Common myeloid progenitor, CD34-positive (primary cell): Measurements from ENCODE around the gene CD24.
A peak's percentile ranks its signal among the peaks of the same experiment; 100 is the strongest.
"Not testable (repeated sequence)": the region's sequence is repeated elsewhere in the genome, so short reads cannot be mapped to it uniquely, and the experiment has no call there.

ENCODE experiments used
- CTCF ChIA-PET: fragments of 350-600 bp; sonication (Branson Sonifier 250); formaldehyde crosslinking; loops from one replicate; lab custom pipeline; 2021; ENCODE audit warnings: antibody characterized with exemption; lab: Charles Lee
- POLR2A ChIA-PET: fragments of 350-600 bp; sonication (Branson Sonifier 250); formaldehyde crosslinking; loops from one replicate; lab custom pipeline; 2021; ENCODE audit warnings: antibody characterized with exemption; lab: Charles Lee
- DNase-seq, 3 donors: peaks; one replicate each; pipeline versions ENCODE4 v3.0.0 to v3.0.0-alpha.2; 2013
- H3K27ac ChIP-seq, 2 experiments: 1 replicate in 1 of 2; 2 replicates in 1 of 2; pipeline ENCODE4 v1.7.0; 2013; ENCODE audit warnings: inconsistent platforms in 2 of 2, low read length in 2 of 2, mild to moderate bottlenecking in 2 of 2, low read depth in 1 of 2, moderate library complexity in 1 of 2; ENCODE audit not compliant: severe bottlenecking in 2 of 2, insufficient read depth in 1 of 2, poor library complexity in 1 of 2
- H3K27me3 ChIP-seq, 5 experiments: replicated peaks in 2 of 5; 1 replicate in 3 of 5; 2 replicates in 2 of 5; pipeline versions ENCODE4 v1.6.1 to v1.7.0; 2013; ENCODE audit warnings: low read length in 4 of 5, mild to moderate bottlenecking in 2 of 5, moderate library complexity in 2 of 5, inconsistent platforms in 1 of 5; ENCODE audit not compliant: insufficient read depth in 5 of 5, control insufficient read depth in 4 of 5
- H3K36me3 ChIP-seq, 4 experiments: 1 replicate in 2 of 4; 2 replicates in 2 of 4; pipeline versions ENCODE4 v1.6.1 to v1.7.0; 2013; ENCODE audit warnings: low read length in 3 of 4, control low read depth in 1 of 4, mild to moderate bottlenecking in 1 of 4; ENCODE audit not compliant: control insufficient read depth in 4 of 4, insufficient read depth in 4 of 4
- H3K4me1 ChIP-seq, 4 experiments: 1 replicate in 3 of 4; 2 replicates in 1 of 4; pipeline versions ENCODE4 v1.6.1 to v1.7.1; 2013; ENCODE audit warnings: low read length in 3 of 4, mild to moderate bottlenecking in 3 of 4, control low read depth in 1 of 4, inconsistent platforms in 1 of 4, moderate library complexity in 1 of 4; ENCODE audit not compliant: control insufficient read depth in 4 of 4, insufficient read depth in 4 of 4; ENCODE audit errors: control extremely low read depth in 1 of 4
- H3K4me3 ChIP-seq, 7 experiments: 1 replicate in 4 of 7; 2 replicates in 3 of 7; pipeline versions ENCODE4 v1.5.1 to v1.7.0; 2013; ENCODE audit warnings: mild to moderate bottlenecking in 7 of 7, low read length in 6 of 7, moderate library complexity in 6 of 7, inconsistent platforms in 2 of 7, low read depth in 2 of 7, control low read depth in 1 of 7; ENCODE audit not compliant: insufficient read depth in 4 of 7, control insufficient read depth in 1 of 7; ENCODE audit errors: extremely low read depth in 1 of 7
- H3K9me3 ChIP-seq, 5 experiments: 1 replicate in 4 of 5; 2 replicates in 1 of 5; pipeline versions ENCODE4 v1.6.1 to v1.7.1; 2013; ENCODE audit warnings: low read length in 4 of 5, mild to moderate bottlenecking in 2 of 5, inconsistent platforms in 1 of 5, low read depth in 1 of 5, moderate library complexity in 1 of 5; ENCODE audit not compliant: control insufficient read depth in 4 of 5, insufficient read depth in 2 of 5; ENCODE audit errors: control extremely low read depth in 1 of 5
- WGBS: methylation state at CpG from one replicate; pipeline ENCODE4 v1.1.5; 2013; ENCODE audit not compliant: insufficient coverage; 5-methylcytosine and 5-hydroxymethylcytosine counted together

CD24 gene

GRCh38 chr6:106997392-106998158 is 23.0 kb upstream of the CD24 start:
- no peaks in the 10 kb centered on the region for H3K9me3 ChIP-seq
- 74% methylated on average over 7 of the region's 10 CpGs for WGBS
- H3K27me3 ChIP-seq = no peaks in the 10 kb centered on the region
- POLR2A ChIA-PET = no interaction called here
- CTCF ChIA-PET = interaction anchor here (0.7 to 2.1 kb wide), 14 partner anchors 9 to 665 kb away, joined by 3 to 7 read pairs (median 4); no protein-coding TSS in a partner anchor
- peaks cover 0 to 2% (median 0%) of the 10 kb centered on the region in 4 experiments for H3K4me1 ChIP-seq
- no peaks in the 10 kb centered on the region for H3K36me3 ChIP-seq
- peak; percentile 46 to 72 (median 63) for DNase-seq
- no peak overlapping the region for H3K27ac ChIP-seq
- no peak overlapping the region for H3K4me3 ChIP-seq

GRCh38 chr6:106995640-106996039 is 21.1 kb upstream of the CD24 start:
- Histone ChIP-seq H3K4me1 (peaks cover 0 to 2% (median 0%) of the 10 kb centered on the region in 4 experiments), H3K9me3 (no peaks in the 10 kb centered on the region), H3K27ac (no peak overlapping the region), H3K36me3 (no peaks in the 10 kb centered on the region), H3K4me3 (no peak overlapping the region), H3K27me3 (no peaks in the 10 kb centered on the region)
- no peak for DNase-seq
- WGBS = 96% methylated on average over 3 of the region's 3 CpGs
- POLR2A ChIA-PET = no interaction called here
- CTCF ChIA-PET = interaction anchor here (1.3 kb wide), 1 partner anchor 133 kb away, joined by 3 read pairs; no protein-coding TSS in a partner anchor

DNA sequence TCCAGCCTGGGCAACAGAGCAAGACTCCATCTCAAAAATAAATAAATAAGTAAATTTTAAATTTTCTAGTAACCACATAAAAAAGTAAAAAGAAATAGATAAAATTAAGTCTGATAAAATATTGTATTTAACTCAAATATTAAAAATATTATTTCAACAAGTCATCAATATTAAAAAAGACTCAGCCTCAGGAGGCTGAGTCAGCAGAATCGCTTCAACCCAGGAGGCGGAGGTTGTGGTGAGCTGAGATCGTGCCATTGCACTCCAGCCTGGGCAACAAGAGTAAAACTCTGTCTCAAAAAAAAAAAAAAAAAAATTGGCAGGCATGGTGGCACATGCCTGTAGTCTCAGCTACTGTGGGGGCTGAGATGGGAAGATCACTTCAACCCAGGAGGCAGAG is 15.2 kb upstream of the CD24 start:
- WGBS = 20% methylated on average over 1 of the region's 3 CpGs
- peaks cover 0 to 11% (median 0%) of the 10 kb centered on the region in 5 experiments for H3K27me3 ChIP-seq
- H3K27ac ChIP-seq, H3K4me3 ChIP-seq, H3K4me1 ChIP-seq, H3K36me3 ChIP-seq, H3K9me3 ChIP-seq, POLR2A ChIA-PET: not testable (repeated sequence)
- CTCF ChIA-PET = interaction anchor here (0.6 to 1.8 kb wide), 5 partner anchors 9 to 419 kb away, joined by 3 to 5 read pairs (median 4); no protein-coding TSS in a partner anchor
- DNase-seq = peak in 2 of 3 donors; percentile 33 to 36

GRCh38 chr6:106988664-106989063 is 14.1 kb upstream of the CD24 start:
- no peaks in the 10 kb centered on the region for H3K9me3 ChIP-seq
- peaks cover 0 to 11% (median 0%) of the 10 kb centered on the region in 5 experiments for H3K27me3 ChIP-seq
- ChIA-PET POLR2A (no interaction called here), CTCF (interaction anchor here (1.1 to 1.8 kb wide), 4 partner anchors 9 to 418 kb away, joined by 3 to 5 read pairs (median 4); no protein-coding TSS in a partner anchor)
- H3K4me1 ChIP-seq = no peaks in the 10 kb centered on the region
- WGBS = no CpG with 5 or more reads among the region's 3 CpGs
- H3K36me3 ChIP-seq = no peaks in the 10 kb centered on the region
- H3K4me3 ChIP-seq = no peak overlapping the region
- no peak overlapping the region for H3K27ac ChIP-seq
- no peak for DNase-seq

DNA sequence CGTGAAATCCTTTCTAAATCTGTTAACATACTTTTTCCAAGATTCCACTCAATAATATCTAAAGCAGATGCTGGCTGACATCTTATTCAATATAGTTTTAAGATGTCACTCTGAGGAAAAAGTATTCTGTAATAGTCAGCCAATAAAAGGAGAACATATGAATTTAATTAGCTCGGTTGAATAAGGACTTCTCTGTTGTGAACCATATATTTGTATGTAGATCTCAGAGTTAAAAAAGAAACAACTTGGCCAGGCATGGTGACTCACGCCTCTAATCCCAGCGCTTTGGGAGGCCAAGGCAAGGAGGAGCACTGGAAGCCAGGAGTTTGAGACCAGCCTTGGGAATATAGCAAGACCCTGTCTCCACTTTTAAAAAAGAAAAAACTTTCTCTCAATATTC is 7.4 kb upstream of the CD24 start:
- ChIA-PET CTCF (interaction anchor here (1.4 kb wide), 1 partner anchor 16 kb away, joined by 3 read pairs; no protein-coding TSS in a partner anchor), POLR2A (no interaction called here)
- 100% methylated on average over 1 of the region's 4 CpGs for WGBS
- Histone ChIP-seq H3K9me3 (no peaks in the 10 kb centered on the region), H3K27me3 (peaks cover 0 to 10% (median 4%) of the 10 kb centered on the region in 5 experiments), H3K36me3 (no peaks in the 10 kb centered on the region), H3K27ac (no peak overlapping the region), H3K4me1 (no peaks in the 10 kb centered on the region), H3K4me3 (no peak overlapping the region)
- no peak for DNase-seq

- H3K4me1 ChIP-seq = peaks cover 0 to 2% (median 0%) of the 10 kb centered on the region in 4 experiments
- no peaks in the 10 kb centered on the region for H3K36me3 ChIP-seq
- ChIA-PET CTCF (interaction anchor here (0.6 to 2.2 kb wide), 5 partner anchors 12 to 496 kb away, joined by 3 to 5 read pairs (median 3); no protein-coding TSS in a partner anchor), POLR2A (no interaction called here)
- peaks cover under 1 to 20% (median 9%) of the 10 kb centered on the region in 5 experiments for H3K27me3 ChIP-seq
- 96% methylated on average over 4 of the region's 4 CpGs for WGBS
- no peak overlapping the region for H3K4me3 ChIP-seq
- H3K9me3 ChIP-seq = no peaks in the 10 kb centered on the region
- no peak for DNase-seq
- no peak overlapping the region for H3K27ac ChIP-seq
Observed at GRCh38 chr6:106980926-106981325, 6.4 kb upstream of the CD24 start.

DNA sequence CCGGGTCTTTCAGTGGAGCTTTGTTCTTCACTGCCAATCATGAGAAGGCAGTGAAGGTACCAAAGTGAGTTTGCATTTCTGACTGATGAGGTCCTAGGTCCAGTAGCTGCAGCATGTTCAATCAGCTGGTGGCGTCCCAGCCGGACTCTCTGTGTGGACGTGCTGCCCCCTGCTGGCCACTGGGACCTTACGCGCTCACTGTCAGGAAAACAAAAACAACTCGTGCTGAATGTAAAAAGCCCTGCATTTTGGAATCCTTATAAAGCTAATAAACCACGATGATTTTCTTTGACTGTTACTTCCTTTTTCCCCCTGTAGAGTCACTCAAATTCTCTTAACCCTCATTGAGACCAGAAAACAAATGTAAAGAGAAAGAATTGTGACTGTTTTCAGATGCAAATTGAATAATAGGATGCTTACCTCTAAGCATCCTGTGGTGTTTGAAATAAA is 4.9 kb upstream of the CD24 start:
- no peaks in the 10 kb centered on the region for H3K9me3 ChIP-seq
- no peaks in the 10 kb centered on the region for H3K36me3 ChIP-seq
- peak; percentile 80 to 87 (median 82) for DNase-seq
- WGBS = 0% methylated on average over 7 of the region's 8 CpGs
- peaks cover 4 to 10% (median 8%) of the 10 kb centered on the region in 4 experiments for H3K4me1 ChIP-seq
- no peak overlapping the region for H3K4me3 ChIP-seq
- CTCF ChIA-PET = interaction anchor here (0.6 to 2.3 kb wide), 22 partner anchors 10 to 844 kb away, joined by 3 to 14 read pairs (median 4); no protein-coding TSS in a partner anchor
- no peak overlapping the region for H3K27ac ChIP-seq
- POLR2A ChIA-PET = no interaction called here
- peaks cover 4 to 31% (median 13%) of the 10 kb centered on the region in 5 experiments for H3K27me3 ChIP-seq
